ENCODE measurements around the gene LCE1A. TPM values are rescaled to one million over a fixed set of nuclear protein-coding genes. Genes with fewer than 3 reads are reported as not detected.

The LCE1A gene
- total RNA-seq, 2 donors from 2014 or later, result not detected

DNA sequence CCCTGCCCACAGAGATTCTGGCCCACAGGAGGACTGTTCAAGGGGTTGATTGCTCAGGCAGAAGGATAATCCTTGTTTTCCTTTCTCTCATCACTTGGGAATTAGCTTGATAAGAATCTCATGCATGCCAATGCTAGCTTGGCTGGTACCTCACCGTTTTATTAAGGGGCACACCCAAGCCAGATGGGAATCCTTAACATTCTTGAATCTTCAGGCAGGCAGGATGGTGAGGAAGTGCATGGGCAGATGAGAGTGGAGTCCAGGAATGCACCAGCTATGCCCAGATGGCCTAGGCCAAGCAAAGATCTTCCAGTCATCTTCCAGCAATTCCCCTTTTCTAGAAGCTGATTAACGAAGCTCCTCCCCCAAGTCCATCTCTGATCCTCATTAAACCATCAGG lies 28.4 kb downstream of the LCE1A start:
- intact Hi-C loops (cut with DNase I), result no loop called here
- Histone ChIP-seq H3K27ac (no peak overlapping the region), H3K27me3 (no peaks in the 10 kb centered on the region), H3K4me1 (no peaks in the 10 kb centered on the region), H3K36me3 (no peaks in the 10 kb centered on the region), H3K9me3 (no peaks in the 10 kb centered on the region), H3K4me3 (no peak overlapping the region), H3K9ac (ENCODE audit: low read depth in 2 of 2, low read length in 2 of 2) (no peak overlapping the region)
- TF ChIP-seq, protein P1, sequence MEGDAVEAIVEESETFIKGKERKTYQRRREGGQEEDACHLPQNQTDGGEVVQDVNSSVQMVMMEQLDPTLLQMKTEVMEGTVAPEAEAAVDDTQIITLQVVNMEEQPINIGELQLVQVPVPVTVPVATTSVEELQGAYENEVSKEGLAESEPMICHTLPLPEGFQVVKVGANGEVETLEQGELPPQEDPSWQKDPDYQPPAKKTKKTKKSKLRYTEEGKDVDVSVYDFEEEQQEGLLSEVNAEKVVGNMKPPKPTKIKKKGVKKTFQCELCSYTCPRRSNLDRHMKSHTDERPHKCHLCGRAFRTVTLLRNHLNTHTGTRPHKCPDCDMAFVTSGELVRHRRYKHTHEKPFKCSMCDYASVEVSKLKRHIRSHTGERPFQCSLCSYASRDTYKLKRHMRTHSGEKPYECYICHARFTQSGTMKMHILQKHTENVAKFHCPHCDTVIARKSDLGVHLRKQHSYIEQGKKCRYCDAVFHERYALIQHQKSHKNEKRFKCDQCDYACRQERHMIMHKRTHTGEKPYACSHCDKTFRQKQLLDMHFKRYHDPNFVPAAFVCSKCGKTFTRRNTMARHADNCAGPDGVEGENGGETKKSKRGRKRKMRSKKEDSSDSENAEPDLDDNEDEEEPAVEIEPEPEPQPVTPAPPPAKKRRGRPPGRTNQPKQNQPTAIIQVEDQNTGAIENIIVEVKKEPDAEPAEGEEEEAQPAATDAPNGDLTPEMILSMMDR (IDR thresholded peaks at IDR 0.05), result no peak
- no peak for DNase-seq

DNA sequence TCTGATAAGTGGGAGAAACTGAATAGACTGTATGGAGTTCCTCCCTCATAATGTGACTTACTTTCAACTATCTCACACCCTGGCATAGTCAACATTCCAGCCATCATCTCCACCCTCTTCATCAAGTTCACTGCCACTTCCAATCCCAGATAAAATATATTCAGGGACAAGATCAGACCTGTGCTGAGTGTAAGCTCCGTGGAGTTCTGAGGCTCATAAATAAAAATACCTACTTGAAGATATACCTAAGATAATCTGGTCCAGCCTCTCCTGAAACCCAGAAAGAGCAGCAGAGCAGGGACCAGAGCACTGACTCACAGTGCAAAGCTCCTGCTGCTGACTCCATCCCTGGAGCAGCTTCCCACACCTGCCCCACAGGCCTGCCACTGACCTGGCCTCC lies 30.8 kb downstream of the LCE1A start:
- no peak for DNase-seq
- intact Hi-C loops (cut with DNase I), result no loop called here
- H3K9ac ChIP-seq (ENCODE audit: low read depth in 2 of 2, low read length in 2 of 2), result no peak overlapping the region
- no peaks in the 10 kb centered on the region for H3K4me1 ChIP-seq
- H3K9me3 ChIP-seq, result no peaks in the 10 kb centered on the region
- TF ChIP-seq, protein P1 (IDR thresholded peaks at IDR 0.05), result no peak
- no peaks in the 10 kb centered on the region for H3K36me3 ChIP-seq
- no peak overlapping the region for H3K27ac ChIP-seq
- H3K27me3 ChIP-seq, result no peaks in the 10 kb centered on the region
- no peak overlapping the region for H3K4me3 ChIP-seq

DNA sequence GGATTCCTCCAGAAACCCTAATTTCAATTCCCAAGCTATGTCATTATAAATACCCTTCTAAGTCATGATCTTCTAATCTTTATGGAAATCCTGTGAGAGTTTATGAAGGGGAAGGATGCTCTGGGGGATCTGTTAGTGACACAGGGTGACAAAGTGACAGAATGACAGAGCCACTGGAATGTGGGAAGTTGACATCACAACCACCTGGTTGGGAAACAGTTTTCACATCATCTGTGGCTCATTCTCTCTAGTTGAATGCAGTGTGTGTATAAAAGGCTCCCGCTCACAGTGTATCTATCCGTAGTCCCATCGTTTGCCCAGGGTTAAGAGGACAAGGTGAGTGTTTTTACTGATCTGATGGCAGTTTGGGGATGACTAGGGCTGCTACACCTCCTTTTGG lies 32.4 kb downstream of the LCE1A start, which contains the start of gene LCE7A:
LCE7A (plus strand) TSS at position 301 of the 400 bp plus-strand sequence. CDS start 702 bp downstream, outside the sequence.
- intact Hi-C loops (cut with DNase I), result no loop called here
- TF ChIP-seq, protein P1 (IDR thresholded peaks at IDR 0.05), result no peak
- Histone ChIP-seq H3K9me3 (no peaks in the 10 kb centered on the region), H3K4me1 (no peaks in the 10 kb centered on the region), H3K36me3 (no peaks in the 10 kb centered on the region), H3K27ac (no peak within 1 kb of the TSS), H3K4me3 (no peak within 1 kb of the TSS), H3K27me3 (no peaks in the 10 kb centered on the region), H3K9ac (ENCODE audit: low read depth in 2 of 2, low read length in 2 of 2) (no peak within 1 kb of the TSS)
- DNase-seq, result no peak

DNA sequence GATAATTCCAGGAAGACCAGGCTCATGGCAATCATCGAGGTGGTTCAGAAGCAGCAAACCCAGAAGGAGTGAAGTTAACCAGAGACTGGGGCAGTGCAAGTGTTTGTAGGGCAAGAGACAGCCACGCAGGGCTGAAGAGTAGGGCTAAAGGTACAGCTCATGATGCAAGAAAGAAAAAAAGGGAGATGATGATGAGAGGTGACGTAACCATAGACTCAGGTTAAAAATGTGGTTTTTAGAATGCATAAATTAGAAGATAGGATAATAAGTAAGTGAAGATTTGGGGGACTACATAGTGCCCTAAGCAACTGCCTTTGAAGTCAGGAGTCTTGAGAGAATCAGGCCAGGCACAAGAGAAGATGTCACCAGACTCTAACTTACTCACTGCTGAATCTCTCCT lies 32.9 kb downstream of the LCE1A start:
- intact Hi-C loops (cut with DNase I), result no loop called here
- TF ChIP-seq, protein P1 (IDR thresholded peaks at IDR 0.05), result no peak
- Histone ChIP-seq H3K9me3 (no peaks in the 10 kb centered on the region), H3K4me1 (no peaks in the 10 kb centered on the region), H3K9ac (ENCODE audit: low read depth in 2 of 2, low read length in 2 of 2) (no peak overlapping the region), H3K36me3 (no peaks in the 10 kb centered on the region), H3K27ac (no peak overlapping the region), H3K4me3 (no peak overlapping the region), H3K27me3 (no peaks in the 10 kb centered on the region)
- no peak for DNase-seq

DNA sequence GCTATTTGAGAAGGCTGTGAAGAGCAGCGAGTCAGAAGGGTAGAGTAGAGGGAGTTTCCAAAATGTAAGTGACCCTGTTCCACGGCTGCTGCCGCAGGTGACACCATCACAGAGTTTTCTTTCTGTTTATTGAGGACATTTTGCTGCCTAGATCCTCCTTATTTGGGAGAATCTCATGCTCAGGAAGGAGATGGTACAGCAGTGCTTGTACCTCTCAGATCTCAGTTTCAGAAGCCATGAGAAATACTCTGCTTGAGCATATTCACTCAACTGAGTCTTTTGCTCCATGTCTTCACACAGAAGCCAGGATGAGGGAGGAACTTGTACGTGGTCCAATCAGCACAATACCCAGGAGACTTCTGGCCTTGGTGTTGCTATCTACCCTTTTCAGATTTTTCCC lies 34.1 kb downstream of the LCE1A start:
- no peak for DNase-seq
- Histone ChIP-seq H3K36me3 (no peaks in the 10 kb centered on the region), H3K9me3 (no peaks in the 10 kb centered on the region), H3K4me3 (no peak overlapping the region), H3K27ac (no peak overlapping the region), H3K27me3 (no peaks in the 10 kb centered on the region), H3K9ac (ENCODE audit: low read depth in 2 of 2, low read length in 2 of 2) (no peak overlapping the region), H3K4me1 (no peaks in the 10 kb centered on the region)
- intact Hi-C loops (cut with DNase I), result no loop called here
- TF ChIP-seq, protein P1 (IDR thresholded peaks at IDR 0.05), result no peak

DNA sequence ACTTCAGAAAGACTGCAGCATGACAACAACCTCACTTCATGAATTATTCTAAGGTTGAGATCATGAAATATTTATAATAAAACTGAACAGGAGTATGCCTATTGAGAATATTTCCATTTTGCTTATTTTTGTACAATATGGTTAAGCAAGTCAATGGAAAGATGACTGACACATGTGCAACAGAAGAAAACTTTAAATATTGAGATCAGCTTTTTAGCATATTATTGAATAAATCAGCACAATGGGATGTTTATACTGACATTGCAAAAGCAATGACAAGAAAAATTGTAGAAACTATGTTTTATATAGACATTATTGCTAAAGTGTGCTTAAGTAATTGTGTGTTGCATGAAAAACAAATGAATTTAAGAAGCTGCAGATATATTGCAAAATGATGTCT lies 37.2 kb downstream of the LCE1A start:
- no peaks in the 10 kb centered on the region for H3K9me3 ChIP-seq
- no peak overlapping the region for H3K4me3 ChIP-seq
- H3K27ac ChIP-seq, result no peak overlapping the region
- no peaks in the 10 kb centered on the region for H3K36me3 ChIP-seq
- no peak overlapping the region for H3K9ac ChIP-seq (ENCODE audit: low read depth in 2 of 2, low read length in 2 of 2)
- H3K4me1 ChIP-seq, result no peaks in the 10 kb centered on the region
- intact Hi-C loops (cut with DNase I), result no loop called here
- no peak for DNase-seq
- no peaks in the 10 kb centered on the region for H3K27me3 ChIP-seq
- TF ChIP-seq, protein P1 (IDR thresholded peaks at IDR 0.05), result no peak

All from colonic mucosa (tissue), 4 donors.